Neural progenitor cell (in vitro differentiated cells): ENCODE measurements around the gene TRAK1. TPM values are rescaled to one million over a fixed set of nuclear protein-coding genes. Genes with fewer than 3 reads are reported as not detected.

ENCODE experiments used
- DNase-seq: peaks from one replicate; pipeline ENCODE4 v3.0.0-alpha.2; 2016; ENCODE audit warnings: low spot score
- H2AFZ ChIP-seq: fragments of 200-600 bp; sonication (generic); replicated peaks from 2 replicates; pipeline ENCODE4 v1.6.1; 2016; ENCODE audit warnings: antibody characterized with exemption
- H3F3A ChIP-seq: fragments of 200-600 bp; sonication (generic); 2 replicates; pipeline ENCODE4 v1.6.1; 2016; ENCODE audit warnings: antibody characterized with exemption, low read depth
- H3K27ac ChIP-seq: fragments of 200-600 bp; sonication (generic); 2 replicates; pipeline ENCODE4 v1.5.1; 2016; ENCODE audit warnings: mild to moderate bottlenecking
- H3K27me3 ChIP-seq: fragments of 200-600 bp; sonication (generic); 2 replicates; pipeline ENCODE4 v1.6.1; 2016; ENCODE audit warnings: mild to moderate bottlenecking, moderate library complexity
- H3K36me3 ChIP-seq: fragments of 200-600 bp; sonication (generic); 2 replicates; pipeline ENCODE4 v1.5.1; 2016
- H3K4me1 ChIP-seq: fragments of 200-600 bp; sonication (generic); 2 replicates; pipeline ENCODE4 v1.6.1; 2016; ENCODE audit warnings: mixed run types
- H3K4me2 ChIP-seq: fragments of 200-600 bp; sonication (generic); 2 replicates; pipeline ENCODE4 v1.6.1; 2016
- H3K4me3 ChIP-seq: fragments of 200-600 bp; sonication (generic); 2 replicates; pipeline ENCODE4 v1.5.1; 2016
- H3K79me2 ChIP-seq: fragments of 200-600 bp; sonication (generic); 2 replicates; pipeline ENCODE4 v1.6.1; 2016; ENCODE audit warnings: low read depth
- H3K9ac ChIP-seq: fragments of 200-600 bp; sonication (generic); 2 replicates; pipeline ENCODE4 v1.6.1; 2016
- H3K9me3 ChIP-seq: fragments of 200-600 bp; sonication (generic); 2 replicates; pipeline ENCODE4 v1.5.1; 2016; ENCODE audit warnings: low read depth
- H4K20me1 ChIP-seq: fragments of 200-600 bp; sonication (generic); 2 replicates; pipeline ENCODE4 v1.6.1; 2016; ENCODE audit warnings: low read depth
- H3K27ac Mint-ChIP-seq: 3 replicates; pipeline ENCODE4 v1.8.0; 2021; ENCODE audit warnings: mixed read lengths
- H3K27me3 Mint-ChIP-seq: 2 replicates; pipeline ENCODE4 v1.8.0; 2022; ENCODE audit warnings: low read depth, mild to moderate bottlenecking, inconsistent platforms, moderate library complexity, mixed read lengths; ENCODE audit not compliant: insufficient read depth
- H3K36me3 Mint-ChIP-seq: 3 replicates; pipeline ENCODE4 v1.8.0; 2021; ENCODE audit warnings: mixed read lengths
- H3K4me1 Mint-ChIP-seq: 3 replicates; pipeline ENCODE4 v1.8.0; 2021; ENCODE audit warnings: mixed read lengths
- H3K4me3 Mint-ChIP-seq: 3 replicates; pipeline ENCODE4 v1.8.0; 2021; ENCODE audit warnings: mild to moderate bottlenecking, moderate library complexity, mixed read lengths
- H3K9me3 Mint-ChIP-seq: 3 replicates; pipeline ENCODE4 v1.8.0; 2020; ENCODE audit warnings: mixed read lengths
- EZH2 ChIP-seq: fragments of 200-600 bp; sonication (generic); IDR thresholded peaks from 2 replicates; pipeline ENCODE4 v1.6.1; 2017; ENCODE audit warnings: antibody characterized with exemption, mild to moderate bottlenecking, moderate library complexity
- EZH2phosphoT487 ChIP-seq: fragments of 200-600 bp; sonication (generic); IDR thresholded peaks from 2 replicates; pipeline ENCODE4 v1.6.1; 2017; ENCODE audit warnings: antibody characterized with exemption
- total RNA-seq: library from RNA; depleted of rRNA; stranded (reverse); fragments of >200 nt; gene quantifications from 2 replicates; pipeline ENCODE4 v1.2.3, GENCODE V29; 2015; ENCODE audit warnings: low replicate concordance
- TF ChIP-seq, protein P1 (sequence below): fragments of 200-600 bp; sonication (generic); IDR thresholded peaks from 2 replicates; pipeline ENCODE4 v1.5.1; 2017; ENCODE audit warnings: antibody characterized with exemption, mild to moderate bottlenecking

The TRAK1 gene
- total RNA-seq, 1 donor from 2014 or later = 32.2 TPM

DNA sequence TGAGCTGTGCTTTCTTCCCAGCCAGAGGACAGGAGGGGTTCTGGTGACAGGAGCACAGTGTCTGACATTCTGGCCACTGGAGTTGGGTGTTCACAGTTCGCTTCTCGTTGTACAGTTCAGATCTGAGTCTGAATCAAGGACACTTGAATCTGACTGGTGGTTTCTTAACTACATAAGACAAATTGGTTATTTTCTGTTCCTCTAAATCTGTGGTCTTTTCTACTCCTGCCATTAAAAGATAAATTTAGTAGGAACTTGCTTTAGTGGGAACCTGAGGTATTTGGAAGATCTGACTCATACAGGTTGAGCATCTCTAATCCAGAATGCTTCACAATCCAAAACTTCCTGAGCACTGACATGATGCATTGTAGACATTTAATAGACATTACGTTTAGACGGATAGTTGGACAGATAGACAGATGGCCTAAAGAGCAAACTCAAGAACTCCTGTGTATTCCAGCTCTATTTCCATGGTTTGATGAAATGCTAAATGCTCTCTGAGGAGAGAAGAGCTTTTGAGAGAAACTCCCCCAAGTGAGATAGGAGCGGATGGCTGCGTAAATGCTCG, 103.9 kb downstream of the TRAK1 start:
- H3K79me2 ChIP-seq = no peaks in the 10 kb centered on the region
- H3K4me1 ChIP-seq = no peaks in the 10 kb centered on the region
- peaks cover 33% of the 10 kb centered on the region for H3K36me3 Mint-ChIP-seq
- H2AFZ ChIP-seq = no peak overlapping the region
- DNase-seq = no peak
- H3K4me2 ChIP-seq = no peak overlapping the region
- no peaks in the 10 kb centered on the region for H3K9me3 ChIP-seq
- no peak overlapping the region for H3K9ac ChIP-seq
- peaks cover 14% of the 10 kb centered on the region for H4K20me1 ChIP-seq
- H3K9me3 Mint-ChIP-seq = no peaks in the 10 kb centered on the region
- peaks cover 4% of the 10 kb centered on the region for H3K27me3 Mint-ChIP-seq
- no peak overlapping the region for H3K4me3 Mint-ChIP-seq
- TF ChIP-seq EZH2 = no peak
- TF ChIP-seq, protein P1, sequence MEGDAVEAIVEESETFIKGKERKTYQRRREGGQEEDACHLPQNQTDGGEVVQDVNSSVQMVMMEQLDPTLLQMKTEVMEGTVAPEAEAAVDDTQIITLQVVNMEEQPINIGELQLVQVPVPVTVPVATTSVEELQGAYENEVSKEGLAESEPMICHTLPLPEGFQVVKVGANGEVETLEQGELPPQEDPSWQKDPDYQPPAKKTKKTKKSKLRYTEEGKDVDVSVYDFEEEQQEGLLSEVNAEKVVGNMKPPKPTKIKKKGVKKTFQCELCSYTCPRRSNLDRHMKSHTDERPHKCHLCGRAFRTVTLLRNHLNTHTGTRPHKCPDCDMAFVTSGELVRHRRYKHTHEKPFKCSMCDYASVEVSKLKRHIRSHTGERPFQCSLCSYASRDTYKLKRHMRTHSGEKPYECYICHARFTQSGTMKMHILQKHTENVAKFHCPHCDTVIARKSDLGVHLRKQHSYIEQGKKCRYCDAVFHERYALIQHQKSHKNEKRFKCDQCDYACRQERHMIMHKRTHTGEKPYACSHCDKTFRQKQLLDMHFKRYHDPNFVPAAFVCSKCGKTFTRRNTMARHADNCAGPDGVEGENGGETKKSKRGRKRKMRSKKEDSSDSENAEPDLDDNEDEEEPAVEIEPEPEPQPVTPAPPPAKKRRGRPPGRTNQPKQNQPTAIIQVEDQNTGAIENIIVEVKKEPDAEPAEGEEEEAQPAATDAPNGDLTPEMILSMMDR = no peak
- no peak for TF ChIP-seq EZH2phosphoT487
- no peaks in the 10 kb centered on the region for H3K36me3 ChIP-seq
- H3K4me3 ChIP-seq = no peak overlapping the region
- peaks cover 4% of the 10 kb centered on the region for H3K4me1 Mint-ChIP-seq
- no peak overlapping the region for H3K27ac Mint-ChIP-seq
- no peaks in the 10 kb centered on the region for H3K27me3 ChIP-seq
- no peaks in the 10 kb centered on the region for H3F3A ChIP-seq
- H3K27ac ChIP-seq = no peak overlapping the region

DNA sequence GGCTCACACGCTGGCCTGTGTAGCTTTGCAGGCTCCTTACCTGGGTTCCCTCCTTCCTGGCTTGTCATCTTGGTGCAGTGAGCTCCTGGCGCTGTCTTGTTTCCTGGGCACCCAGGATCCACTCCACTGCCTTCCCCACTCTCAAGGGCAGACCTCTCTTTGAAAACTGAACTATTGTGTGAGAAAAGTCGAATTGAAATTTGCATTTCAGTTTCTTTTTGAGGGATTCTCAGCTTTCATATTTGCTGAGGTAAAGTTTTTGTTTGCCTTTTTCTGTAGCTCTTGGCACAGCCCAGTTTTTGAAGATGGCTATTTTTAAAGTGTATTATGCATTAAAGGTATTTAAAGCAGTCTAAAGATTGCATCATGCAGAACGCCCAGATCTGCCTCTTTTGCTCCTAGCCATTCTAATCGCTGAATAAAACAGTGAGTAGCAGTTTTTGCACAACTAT, 104.7 kb downstream of the TRAK1 start:
- DNase-seq = no peak
- Histone ChIP-seq H2AFZ (no peak overlapping the region), H3K4me2 (no peak overlapping the region), H3K79me2 (no peaks in the 10 kb centered on the region), H3K36me3 (peaks cover 3% of the 10 kb centered on the region), H3K4me3 (no peak overlapping the region), H3K27me3 (no peaks in the 10 kb centered on the region), H3K4me1 (no peaks in the 10 kb centered on the region), H3K9me3 (no peaks in the 10 kb centered on the region), H3K9ac (no peak overlapping the region), H4K20me1 (peaks cover 6% of the 10 kb centered on the region), H3F3A (no peaks in the 10 kb centered on the region), H3K27ac (no peak overlapping the region)
- Mint-ChIP-seq H3K27me3 (peaks cover 3% of the 10 kb centered on the region), H3K4me1 (peaks cover 2% of the 10 kb centered on the region), H3K36me3 (peaks cover 41% of the 10 kb centered on the region), H3K9me3 (no peaks in the 10 kb centered on the region), H3K4me3 (no peak overlapping the region), H3K27ac (peak overlapping the region; percentile 67)
- TF ChIP-seq, protein P1 = no peak
- TF ChIP-seq EZH2phosphoT487 = no peak
- TF ChIP-seq EZH2 = no peak

DNA sequence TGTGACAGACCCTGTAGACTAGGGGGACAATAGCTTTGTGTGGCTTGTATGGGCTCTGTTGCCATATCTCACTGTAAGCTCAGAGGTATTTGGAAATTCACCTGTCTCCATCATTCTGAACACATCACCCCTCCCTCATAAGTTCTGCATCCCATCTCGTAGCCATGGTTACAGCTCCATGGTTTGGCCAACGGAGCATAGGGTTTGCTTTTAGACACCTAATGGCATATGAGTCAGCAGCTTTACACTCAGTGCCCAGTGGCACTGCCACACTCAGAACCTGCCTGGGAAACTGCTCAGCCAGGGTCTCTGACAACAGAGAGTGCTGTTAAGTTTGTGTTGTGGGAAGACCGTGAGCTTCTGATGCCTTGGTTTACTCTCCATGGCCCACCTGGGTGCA, 107.6 kb downstream of the TRAK1 start:
- no peaks in the 10 kb centered on the region for H3F3A ChIP-seq
- H3K9ac ChIP-seq = no peak overlapping the region
- no peak overlapping the region for H3K27ac ChIP-seq
- no peak overlapping the region for H3K4me3 ChIP-seq
- H3K4me2 ChIP-seq = no peak overlapping the region
- no peaks in the 10 kb centered on the region for H3K9me3 Mint-ChIP-seq
- no peak overlapping the region for H3K27ac Mint-ChIP-seq
- DNase-seq = no peak
- no peak for TF ChIP-seq EZH2phosphoT487
- no peak for TF ChIP-seq EZH2
- TF ChIP-seq, protein P1 = no peak
- peaks cover 3% of the 10 kb centered on the region for H3K27me3 Mint-ChIP-seq
- no peaks in the 10 kb centered on the region for H3K4me1 Mint-ChIP-seq
- peaks cover 48% of the 10 kb centered on the region for H3K36me3 Mint-ChIP-seq
- no peaks in the 10 kb centered on the region for H3K27me3 ChIP-seq
- no peaks in the 10 kb centered on the region for H3K79me2 ChIP-seq
- H2AFZ ChIP-seq = no peak overlapping the region
- H4K20me1 ChIP-seq = no peaks in the 10 kb centered on the region
- no peaks in the 10 kb centered on the region for H3K4me1 ChIP-seq
- H3K9me3 ChIP-seq = no peaks in the 10 kb centered on the region
- H3K36me3 ChIP-seq = peaks cover 3% of the 10 kb centered on the region
- H3K4me3 Mint-ChIP-seq = no peak overlapping the region
